ENCODE data around the gene RRP12. TPM values are rescaled to one million over a fixed set of nuclear protein-coding genes. Genes with fewer than 3 reads are reported as not detected.

Gene RRP12
- total RNA-seq, 2 donors from 2014 or later, result 6.1 to 12.3 TPM

DNA sequence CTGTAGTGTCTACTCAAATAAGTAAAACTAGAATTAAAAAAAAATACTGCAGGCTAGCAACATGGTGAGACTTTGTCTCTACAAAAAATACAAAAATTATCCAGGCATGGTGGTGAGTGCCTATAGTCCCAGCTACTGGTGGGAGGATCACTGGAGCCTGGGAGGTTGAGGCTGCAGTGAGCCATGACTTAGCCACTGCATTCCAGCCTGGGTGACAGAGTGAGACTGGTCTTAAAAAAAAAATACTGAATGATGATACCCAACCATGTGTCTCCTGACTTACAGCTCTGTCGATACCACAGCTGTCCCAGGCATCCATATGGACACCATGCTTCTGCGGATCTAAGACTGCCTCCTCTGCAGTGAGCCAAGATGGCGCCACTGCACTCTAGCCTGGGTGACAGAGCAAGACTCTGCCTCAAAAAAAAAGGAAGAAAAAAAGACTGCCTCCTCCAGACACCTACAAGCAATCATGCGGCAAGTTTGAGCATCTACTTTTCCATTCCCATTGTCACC, 90.0 kb downstream of the RRP12 start:
- no peaks in the 10 kb centered on the region for H3K27me3 ChIP-seq
- no peak overlapping the region for H3K4me3 ChIP-seq
- no peaks in the 10 kb centered on the region for H3K36me3 ChIP-seq
- TF ChIP-seq, protein P1, sequence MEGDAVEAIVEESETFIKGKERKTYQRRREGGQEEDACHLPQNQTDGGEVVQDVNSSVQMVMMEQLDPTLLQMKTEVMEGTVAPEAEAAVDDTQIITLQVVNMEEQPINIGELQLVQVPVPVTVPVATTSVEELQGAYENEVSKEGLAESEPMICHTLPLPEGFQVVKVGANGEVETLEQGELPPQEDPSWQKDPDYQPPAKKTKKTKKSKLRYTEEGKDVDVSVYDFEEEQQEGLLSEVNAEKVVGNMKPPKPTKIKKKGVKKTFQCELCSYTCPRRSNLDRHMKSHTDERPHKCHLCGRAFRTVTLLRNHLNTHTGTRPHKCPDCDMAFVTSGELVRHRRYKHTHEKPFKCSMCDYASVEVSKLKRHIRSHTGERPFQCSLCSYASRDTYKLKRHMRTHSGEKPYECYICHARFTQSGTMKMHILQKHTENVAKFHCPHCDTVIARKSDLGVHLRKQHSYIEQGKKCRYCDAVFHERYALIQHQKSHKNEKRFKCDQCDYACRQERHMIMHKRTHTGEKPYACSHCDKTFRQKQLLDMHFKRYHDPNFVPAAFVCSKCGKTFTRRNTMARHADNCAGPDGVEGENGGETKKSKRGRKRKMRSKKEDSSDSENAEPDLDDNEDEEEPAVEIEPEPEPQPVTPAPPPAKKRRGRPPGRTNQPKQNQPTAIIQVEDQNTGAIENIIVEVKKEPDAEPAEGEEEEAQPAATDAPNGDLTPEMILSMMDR (IDR thresholded peaks at IDR 0.05), result no peak
- DNase-seq (ENCODE audit: low spot score), result no peak
- no peaks in the 10 kb centered on the region for H3K4me1 ChIP-seq
- H3K27ac ChIP-seq, result no peak overlapping the region
- H3K9me3 ChIP-seq, result no peaks in the 10 kb centered on the region

- TF ChIP-seq, protein P1 (IDR thresholded peaks at IDR 0.05), result no peak
- H3K9me3 ChIP-seq, result no peaks in the 10 kb centered on the region
- no peaks in the 10 kb centered on the region for H3K27me3 ChIP-seq
- H3K4me3 ChIP-seq, result no peak overlapping the region
- H3K4me1 ChIP-seq, result no peaks in the 10 kb centered on the region
- no peak for DNase-seq (ENCODE audit: low spot score)
- no peaks in the 10 kb centered on the region for H3K36me3 ChIP-seq
- H3K27ac ChIP-seq, result no peak overlapping the region
Observed at GRCh38 chr10:97307866-97308780, 93.0 kb downstream of the RRP12 start.

- TF ChIP-seq, protein P1 (IDR thresholded peaks at IDR 0.05), result no peak
- Histone ChIP-seq H3K36me3 (no peaks in the 10 kb centered on the region), H3K4me3 (no peak overlapping the region), H3K27ac (no peak overlapping the region), H3K27me3 (no peaks in the 10 kb centered on the region), H3K4me1 (no peaks in the 10 kb centered on the region), H3K9me3 (no peaks in the 10 kb centered on the region)
- no peak for DNase-seq (ENCODE audit: low spot score)
Observed at GRCh38 chr10:97307441-97307840, 93.7 kb downstream of the RRP12 start.

Other genes with a start within 250 kb of the RRP12 start
- not detected for gene SLIT1, start 215.4 kb downstream of the RRP12 start, total RNA-seq
- 1 to 10 TPM; 3.9 to 5.0 TPM for gene ARHGAP19, start 108.7 kb downstream of the RRP12 start, total RNA-seq
- 1 to 10 TPM; 3.1 to 3.3 TPM for gene FRAT1, start 82.1 kb downstream of the RRP12 start, total RNA-seq
- gene FRAT2, start 66.6 kb downstream of the RRP12 start, total RNA-seq, result 1 to 10 TPM; 5.9 to 8.7 TPM
- 100 to 1,000 TPM; 326 to 434 TPM for gene PGAM1, start 24.9 kb upstream of the RRP12 start, total RNA-seq
- gene EXOSC1, start 44.7 kb upstream of the RRP12 start, total RNA-seq, result 10 to 100 TPM; 16.0 to 17.5 TPM
- 10 to 100 TPM; 28.2 to 39.0 TPM for gene ZDHHC16, start 44.8 kb upstream of the RRP12 start, total RNA-seq
- 10 to 100 TPM; 48.0 to 51.8 TPM for gene MMS19, start 97.1 kb upstream of the RRP12 start, total RNA-seq
- 10 to 100 TPM; 26.7 to 30.7 TPM for gene UBTD1, start 97.6 kb upstream of the RRP12 start, total RNA-seq
- 100 to 1,000 TPM in 1 of 2 donors, 10 to 100 TPM in 1; 25.7 to 204 TPM for gene ANKRD2, start 171.4 kb upstream of the RRP12 start, total RNA-seq
- gene HOGA1, start 183.0 kb upstream of the RRP12 start, total RNA-seq, result 10 to 100 TPM; 17.6 to 25.6 TPM
- gene C10orf62, start 188.4 kb upstream of the RRP12 start, total RNA-seq, result under 1 TPM; 0.35 to 0.67 TPM
- 10 to 100 TPM; 15.6 to 27.0 TPM for gene MORN4, start 232.2 kb upstream of the RRP12 start, total RNA-seq
- 10 to 100 TPM; 14.7 to 20.2 TPM for gene PI4K2A, start 239.3 kb upstream of the RRP12 start, total RNA-seq